Omental fat pad (tissue), 4 donors: Measurements from ENCODE around the gene CLK4. TPM values are rescaled to one million over a fixed set of nuclear protein-coding genes. Genes with fewer than 3 reads are reported as not detected.

ENCODE experiments used
- ATAC-seq: fragments of 150-250 bp; one replicate; pipeline ENCODE4 v1.9.1; 2016; ENCODE audit warnings: mild to moderate bottlenecking, moderate library complexity; ENCODE audit not compliant: low FRiP score
- DNase-seq: peaks from one replicate; pipeline ENCODE4 v3.0.0-alpha.2; 2019; ENCODE audit warnings: low spot score
- CTCF ChIP-seq, 3 donors: fragments of 450-650 bp; IDR thresholded peaks; one replicate each; pipeline ENCODE4 v1.5.1; 2016 to 2017; ENCODE audit warnings: antibody characterized with exemption in 3 of 3, mild to moderate bottlenecking in 3 of 3, moderate library complexity in 2 of 3
- total RNA-seq, 4 donors: library from RNA; depleted of rRNA; stranded (reverse); fragments of >200 nt; gene quantifications; one replicate each; pipeline ENCODE4 v1.1.0, GENCODE V29; 2016

CLK4 gene
- total RNA-seq, 4 donors from 2014 or later: 18.4 to 62.6 (median 34.6) TPM

DNA sequence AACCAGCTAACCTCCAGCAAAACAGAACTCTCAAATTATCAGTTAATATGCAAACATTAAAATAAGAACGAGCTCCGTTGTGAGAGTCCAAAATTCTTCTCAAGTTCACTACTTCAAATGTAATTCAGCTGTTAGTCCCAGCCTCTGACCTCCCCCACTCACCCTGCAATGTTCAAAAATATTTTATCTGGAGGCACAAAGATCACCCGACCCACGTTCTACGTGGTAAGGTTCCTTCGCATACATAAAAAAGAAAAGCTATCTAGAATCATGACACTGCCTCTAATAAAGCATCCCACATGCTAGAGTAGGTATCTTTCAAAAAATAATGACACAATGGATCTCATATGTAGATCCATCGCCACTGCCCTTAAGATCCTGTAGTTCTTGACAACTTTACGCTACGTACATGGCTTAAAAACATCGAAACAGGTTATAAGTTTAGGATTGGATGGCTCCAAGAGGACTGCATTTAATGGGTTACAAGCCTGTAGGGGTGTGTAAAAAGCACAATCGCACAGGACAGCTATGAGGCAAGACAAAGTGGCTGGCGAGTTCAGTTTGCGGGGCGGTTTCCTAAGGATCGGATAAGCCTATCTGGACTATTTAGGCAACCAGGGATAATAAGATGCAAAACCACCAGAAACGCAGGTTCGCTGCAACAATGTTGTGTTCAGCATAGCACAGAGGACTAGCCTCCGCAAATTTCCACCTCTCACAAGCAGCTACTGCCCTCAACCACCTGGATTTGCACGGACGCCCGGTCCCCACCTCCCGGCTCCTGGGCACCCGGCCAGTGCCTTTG is 969 bp downstream of the CLK4 start:
- no peak for TF ChIP-seq CTCF (IDR thresholded peaks at IDR 0.05)
- no peak for DNase-seq
- peak; percentile 12 for ATAC-seq

DNA sequence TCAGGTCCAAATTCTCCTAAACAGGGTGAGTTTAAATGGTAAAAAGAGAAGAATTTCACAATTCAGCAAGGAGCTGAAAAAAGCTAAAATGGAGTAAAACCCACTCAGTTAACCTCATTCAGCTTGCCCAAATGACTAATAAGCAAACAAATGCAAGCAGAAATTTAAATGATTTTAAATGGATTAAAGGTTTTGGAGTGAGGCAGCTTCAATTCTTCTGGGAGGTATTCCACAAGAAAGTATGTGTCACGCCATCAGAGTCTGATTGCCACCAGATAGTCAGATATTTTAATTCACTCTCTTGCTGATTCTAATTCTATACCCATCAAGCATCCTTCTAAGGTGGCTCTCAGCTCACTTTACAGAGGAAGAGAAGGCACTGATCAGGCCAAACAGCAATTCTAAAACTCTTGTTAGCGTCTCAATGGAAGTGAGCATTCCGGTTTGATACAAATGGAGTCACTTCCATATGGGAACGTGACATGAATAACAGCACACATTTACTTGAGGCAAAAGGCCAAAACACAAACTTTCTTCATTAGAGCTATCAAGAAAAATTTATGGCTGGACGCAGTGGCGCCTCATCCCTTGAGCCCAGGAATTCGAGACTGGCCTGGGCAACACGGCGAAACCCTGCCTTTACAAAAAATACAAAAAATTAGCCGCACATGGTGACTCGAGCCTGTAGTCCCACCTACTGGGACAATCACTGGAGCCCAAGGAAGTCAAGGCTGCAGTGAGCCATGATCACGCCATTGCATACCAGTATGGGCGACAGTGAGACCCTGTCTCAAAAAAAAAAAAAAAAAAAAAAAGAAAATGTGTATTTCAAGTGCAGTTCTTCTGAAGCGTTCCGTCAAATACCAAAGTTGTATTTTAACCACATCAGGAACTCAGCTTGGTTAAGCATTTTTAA is 2.0 kb downstream of the CLK4 start:
- no peak for TF ChIP-seq CTCF (IDR thresholded peaks at IDR 0.05)
- DNase-seq: no peak
- ATAC-seq: no peak

DNA sequence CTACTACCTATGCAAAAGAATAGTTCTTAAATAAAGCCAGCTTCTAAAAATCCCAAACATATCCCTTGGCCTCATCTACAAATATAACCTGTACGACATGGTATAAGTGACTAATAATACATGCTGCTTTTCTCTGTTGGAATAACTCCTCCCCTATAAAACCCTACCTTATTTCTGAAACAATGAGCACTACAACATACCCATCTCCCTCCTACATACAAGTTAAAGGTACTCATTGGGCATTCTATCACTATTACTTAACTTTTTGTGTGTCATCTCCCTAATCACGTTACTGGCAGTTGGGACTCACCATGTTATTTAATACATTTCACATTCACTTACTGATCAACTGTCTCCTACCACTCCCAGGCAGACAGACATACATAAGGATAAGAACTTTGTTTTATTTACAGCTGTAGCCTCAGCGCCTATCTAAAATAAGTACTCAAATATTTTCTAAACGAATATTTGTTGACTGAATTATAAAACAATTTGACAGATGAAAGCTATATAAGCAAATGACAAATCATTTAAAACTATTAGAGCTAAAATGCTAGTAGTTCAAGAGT is 4.1 kb downstream of the CLK4 start:
- no peak for ATAC-seq
- TF ChIP-seq CTCF (IDR thresholded peaks at IDR 0.05): no peak
- DNase-seq: no peak

GRCh38 chr5:178619390-178619789 is 7.5 kb downstream of the CLK4 start:
- DNase-seq (no peak), ATAC-seq (no peak)
- no peak for TF ChIP-seq CTCF (IDR thresholded peaks at IDR 0.05)

DNA sequence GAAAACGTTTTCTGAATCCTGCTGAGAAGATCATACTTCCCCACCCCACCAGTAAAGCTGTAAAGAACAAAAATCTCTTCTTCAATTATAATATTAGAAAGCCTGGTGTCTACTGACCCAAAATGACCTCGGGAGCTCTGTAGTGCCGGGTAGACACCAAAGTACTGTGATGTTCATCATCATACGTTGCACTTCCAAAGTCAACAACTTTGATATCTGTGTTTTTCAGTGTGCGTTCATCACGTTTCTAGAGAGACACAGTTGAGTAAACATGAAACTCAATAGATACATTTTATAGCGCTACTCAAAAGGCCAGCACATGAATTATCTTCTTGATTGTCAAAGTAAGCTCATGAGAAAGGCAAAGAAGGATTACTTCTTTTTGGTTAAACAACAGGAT is 14.6 kb downstream of the CLK4 start:
- no peak for TF ChIP-seq CTCF (IDR thresholded peaks at IDR 0.05)
- DNase-seq (no peak), ATAC-seq (no peak)

DNA sequence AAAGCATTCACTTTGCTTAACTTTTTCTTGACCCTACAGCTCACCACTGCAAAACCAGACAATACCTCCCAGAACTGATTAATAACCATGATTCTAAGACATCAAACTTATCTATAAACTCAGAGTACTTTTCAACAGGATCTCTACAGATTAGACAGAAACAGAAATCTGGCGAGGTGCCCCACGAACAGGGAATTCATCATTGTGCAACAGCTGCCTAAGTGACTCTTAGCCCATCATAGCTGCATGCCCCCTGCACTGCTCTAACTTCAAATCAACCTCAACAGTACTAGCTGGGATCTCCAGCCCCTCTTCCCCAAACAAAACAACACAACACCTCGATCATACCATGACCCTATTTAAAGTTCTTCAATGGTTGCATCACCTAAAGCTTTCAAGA is 20.6 kb downstream of the CLK4 start:
- no peak for DNase-seq
- no peak for TF ChIP-seq CTCF (IDR thresholded peaks at IDR 0.05)
- no peak for ATAC-seq
